ENCODE data around the gene NONO.

- TF ChIP-seq EZH2 (IDR thresholded peaks at IDR 0.05; ENCODE audit: borderline replicate concordance, insufficient read depth, low read length, poor library complexity, severe bottlenecking) (no peak), CTCF (IDR thresholded peaks at IDR 0.05; ENCODE audit: poor library complexity, severe bottlenecking) (no peak), EP300 (conservative IDR thresholded peaks at IDR 0.05; ENCODE audit: poor library complexity, severe bottlenecking) (no peak), POLR2AphosphoS5 (IDR thresholded peaks at IDR 0.05) (no peak)
Measured at GRCh38 chrX:71301195-71301924, 17.9 kb downstream of the NONO start, which contains the start of gene ITGB1BP2.

All from neural cell (in vitro differentiated cells).